ENCODE data around the gene TCF12. TPM values are rescaled to one million over a fixed set of nuclear protein-coding genes. Genes with fewer than 3 reads are reported as not detected.

Gene TCF12
- total RNA-seq, 1 donor from 2014 or later, result 106 TPM

DNA sequence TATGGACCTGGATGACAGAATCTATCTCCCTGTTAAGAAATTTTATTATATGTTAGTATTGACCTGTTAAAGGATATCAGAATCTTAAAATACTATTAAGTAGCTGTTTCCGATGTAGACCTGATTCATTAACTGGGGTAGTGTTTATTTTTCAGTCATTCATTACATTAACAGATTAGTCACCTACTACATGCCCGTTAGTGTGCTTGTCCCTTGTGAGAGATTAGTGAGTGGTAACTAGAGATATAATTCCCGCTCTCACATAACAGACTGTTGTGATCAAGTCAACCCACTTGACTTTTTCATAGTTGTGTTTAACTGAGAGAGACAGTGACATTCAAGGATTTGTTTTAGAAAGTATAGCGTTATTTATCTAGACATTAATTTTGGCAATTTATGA, 166.8 kb downstream of the TCF12 start:
- DNase-seq (ENCODE audit: low spot score), result no peak
- TF ChIP-seq, protein P1, sequence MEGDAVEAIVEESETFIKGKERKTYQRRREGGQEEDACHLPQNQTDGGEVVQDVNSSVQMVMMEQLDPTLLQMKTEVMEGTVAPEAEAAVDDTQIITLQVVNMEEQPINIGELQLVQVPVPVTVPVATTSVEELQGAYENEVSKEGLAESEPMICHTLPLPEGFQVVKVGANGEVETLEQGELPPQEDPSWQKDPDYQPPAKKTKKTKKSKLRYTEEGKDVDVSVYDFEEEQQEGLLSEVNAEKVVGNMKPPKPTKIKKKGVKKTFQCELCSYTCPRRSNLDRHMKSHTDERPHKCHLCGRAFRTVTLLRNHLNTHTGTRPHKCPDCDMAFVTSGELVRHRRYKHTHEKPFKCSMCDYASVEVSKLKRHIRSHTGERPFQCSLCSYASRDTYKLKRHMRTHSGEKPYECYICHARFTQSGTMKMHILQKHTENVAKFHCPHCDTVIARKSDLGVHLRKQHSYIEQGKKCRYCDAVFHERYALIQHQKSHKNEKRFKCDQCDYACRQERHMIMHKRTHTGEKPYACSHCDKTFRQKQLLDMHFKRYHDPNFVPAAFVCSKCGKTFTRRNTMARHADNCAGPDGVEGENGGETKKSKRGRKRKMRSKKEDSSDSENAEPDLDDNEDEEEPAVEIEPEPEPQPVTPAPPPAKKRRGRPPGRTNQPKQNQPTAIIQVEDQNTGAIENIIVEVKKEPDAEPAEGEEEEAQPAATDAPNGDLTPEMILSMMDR (IDR thresholded peaks at IDR 0.05), result no peak
- Mint-ChIP-seq H3K4me1 (ENCODE audit: low read depth) (peaks cover 12% of the 10 kb centered on the region), H3K4me3 (ENCODE audit: unreplicated experiment) (no peak overlapping the region), H3K27me3 (ENCODE audit: low read depth) (no peaks in the 10 kb centered on the region), H3K27ac (ENCODE audit: unreplicated experiment) (no peak overlapping the region), H3K36me3 (ENCODE audit: low read depth) (no peaks in the 10 kb centered on the region), H3K9me3 (ENCODE audit: low read depth) (no peaks in the 10 kb centered on the region)

DNA sequence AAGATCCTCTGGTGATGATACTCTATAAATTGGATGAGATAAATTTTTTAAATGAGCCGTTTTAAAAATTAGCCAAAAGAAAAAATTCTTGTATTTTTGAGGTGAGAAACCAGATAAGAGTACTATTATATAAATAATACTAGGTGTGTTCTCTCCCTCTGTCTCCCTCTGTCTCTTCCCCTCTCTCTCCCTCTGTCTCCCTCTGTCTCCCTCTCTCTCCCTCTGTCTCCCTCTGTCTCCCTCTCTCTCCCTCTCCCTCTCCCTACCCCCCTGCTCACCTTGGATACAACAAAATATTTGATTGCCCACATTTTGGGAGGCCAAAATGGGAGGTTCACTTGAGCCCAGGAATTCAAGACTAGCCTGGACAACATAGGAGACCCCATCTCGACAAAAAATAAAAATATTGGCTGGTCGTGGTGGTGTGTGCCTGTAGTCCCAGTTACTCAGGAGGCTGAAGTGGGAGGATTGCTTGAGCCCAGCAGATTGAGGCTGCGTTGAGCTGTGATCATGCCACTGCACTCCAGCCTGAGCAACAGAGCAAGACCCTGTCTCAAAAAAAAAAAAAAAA, 168.5 kb downstream of the TCF12 start:
- Mint-ChIP-seq H3K27ac (ENCODE audit: unreplicated experiment) (no peak overlapping the region), H3K36me3 (ENCODE audit: low read depth) (no peaks in the 10 kb centered on the region), H3K4me1 (ENCODE audit: low read depth) (peaks cover 13% of the 10 kb centered on the region), H3K9me3 (ENCODE audit: low read depth) (no peaks in the 10 kb centered on the region), H3K27me3 (ENCODE audit: low read depth) (no peaks in the 10 kb centered on the region), H3K4me3 (ENCODE audit: unreplicated experiment) (no peak overlapping the region)
- no peak for DNase-seq (ENCODE audit: low spot score)
- TF ChIP-seq, protein P1 (IDR thresholded peaks at IDR 0.05), result no peak

DNA sequence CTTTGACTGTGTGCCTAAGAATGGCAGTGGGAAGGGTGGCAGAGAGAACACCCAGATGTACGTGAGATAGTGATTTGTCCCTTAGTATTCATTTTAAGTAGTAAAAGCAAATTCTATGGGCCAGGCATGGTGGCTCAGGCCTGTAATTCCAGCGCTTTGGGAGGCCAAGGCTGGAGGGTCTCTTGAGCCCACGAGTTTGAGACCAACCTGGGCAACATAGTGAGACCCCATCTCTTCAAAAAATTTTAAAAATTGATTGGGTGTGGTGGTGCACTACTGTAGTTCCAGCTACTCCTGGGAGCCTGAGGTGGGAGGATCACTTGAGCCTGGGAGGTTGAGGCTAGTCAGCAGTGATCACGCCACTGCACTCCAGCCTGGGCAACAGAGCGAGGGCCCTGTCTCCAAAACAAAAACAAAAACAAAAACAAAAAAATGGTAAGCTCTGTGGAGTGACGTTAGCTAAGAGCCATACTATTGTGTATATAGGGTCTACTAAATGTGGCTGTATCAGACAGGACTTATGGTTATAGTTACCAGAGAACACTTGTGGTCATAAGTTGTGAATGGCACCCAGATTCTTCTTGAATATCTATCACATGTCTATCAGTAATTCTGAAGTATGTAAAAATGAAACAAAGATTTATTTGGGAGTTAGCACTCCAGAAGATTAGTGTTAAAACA, 171.5 kb downstream of the TCF12 start:
- Mint-ChIP-seq H3K9me3 (ENCODE audit: low read depth) (no peaks in the 10 kb centered on the region), H3K36me3 (ENCODE audit: low read depth) (peaks cover 3% of the 10 kb centered on the region), H3K4me3 (ENCODE audit: unreplicated experiment) (no peak overlapping the region), H3K27ac (ENCODE audit: unreplicated experiment) (no peak overlapping the region), H3K4me1 (ENCODE audit: low read depth) (peaks cover 9% of the 10 kb centered on the region), H3K27me3 (ENCODE audit: low read depth) (no peaks in the 10 kb centered on the region)
- TF ChIP-seq, protein P1 (IDR thresholded peaks at IDR 0.05), result no peak
- DNase-seq (ENCODE audit: low spot score), result no peak

DNA sequence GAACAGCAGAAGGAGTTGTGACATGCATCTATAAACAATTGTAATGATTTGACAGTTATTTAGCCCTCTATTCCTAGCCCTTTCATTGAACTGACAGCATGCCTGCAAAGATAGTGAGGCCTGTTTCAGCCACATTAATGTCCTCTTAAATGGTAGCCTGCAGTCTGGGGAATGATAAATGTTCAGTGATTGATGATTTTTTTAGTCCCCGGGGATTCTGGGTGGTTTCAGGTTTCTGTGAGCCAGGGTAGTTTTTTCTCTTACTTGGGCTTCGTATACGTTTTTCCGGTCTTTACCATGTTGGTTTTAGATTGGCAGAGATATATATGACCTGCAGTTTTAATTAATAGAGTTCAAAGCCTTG, 172.0 kb downstream of the TCF12 start:
- no peak for DNase-seq (ENCODE audit: low spot score)
- TF ChIP-seq, protein P1 (IDR thresholded peaks at IDR 0.05), result no peak
- Mint-ChIP-seq H3K27me3 (ENCODE audit: low read depth) (no peaks in the 10 kb centered on the region), H3K27ac (ENCODE audit: unreplicated experiment) (no peak overlapping the region), H3K4me1 (ENCODE audit: low read depth) (peaks cover 9% of the 10 kb centered on the region), H3K36me3 (ENCODE audit: low read depth) (peaks cover 3% of the 10 kb centered on the region), H3K9me3 (ENCODE audit: low read depth) (no peaks in the 10 kb centered on the region), H3K4me3 (ENCODE audit: unreplicated experiment) (no peak overlapping the region)

DNA sequence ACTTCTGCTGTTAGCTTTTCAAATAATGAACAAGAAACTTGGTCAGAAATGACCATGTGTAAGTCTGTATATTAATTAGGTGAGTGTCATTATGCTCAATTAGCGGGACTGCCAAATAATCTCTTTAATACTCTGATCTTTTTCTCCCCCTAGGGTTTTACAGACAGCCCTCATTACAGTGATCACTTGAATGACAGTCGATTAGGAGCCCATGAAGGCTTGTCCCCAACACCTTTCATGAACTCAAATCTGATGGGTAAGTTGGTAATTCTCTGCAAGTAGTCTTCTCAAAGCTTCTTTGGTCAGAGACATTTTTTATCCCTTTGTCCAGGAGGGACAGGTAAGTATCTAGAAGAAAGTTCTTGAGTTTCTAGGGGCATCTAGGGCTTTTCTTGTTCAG, 173.2 kb downstream of the TCF12 start:
- TF ChIP-seq, protein P1 (IDR thresholded peaks at IDR 0.05), result no peak
- Mint-ChIP-seq H3K9me3 (ENCODE audit: low read depth) (no peaks in the 10 kb centered on the region), H3K36me3 (ENCODE audit: low read depth) (peaks cover 3% of the 10 kb centered on the region), H3K27me3 (ENCODE audit: low read depth) (no peaks in the 10 kb centered on the region), H3K4me3 (ENCODE audit: unreplicated experiment) (no peak overlapping the region), H3K27ac (ENCODE audit: unreplicated experiment) (no peak overlapping the region), H3K4me1 (ENCODE audit: low read depth) (peaks cover 9% of the 10 kb centered on the region)
- DNase-seq (ENCODE audit: low spot score), result no peak

All from chondrocyte (in vitro differentiated cells).